ENCODE results near the gene MPND.

MPND gene, protein sequence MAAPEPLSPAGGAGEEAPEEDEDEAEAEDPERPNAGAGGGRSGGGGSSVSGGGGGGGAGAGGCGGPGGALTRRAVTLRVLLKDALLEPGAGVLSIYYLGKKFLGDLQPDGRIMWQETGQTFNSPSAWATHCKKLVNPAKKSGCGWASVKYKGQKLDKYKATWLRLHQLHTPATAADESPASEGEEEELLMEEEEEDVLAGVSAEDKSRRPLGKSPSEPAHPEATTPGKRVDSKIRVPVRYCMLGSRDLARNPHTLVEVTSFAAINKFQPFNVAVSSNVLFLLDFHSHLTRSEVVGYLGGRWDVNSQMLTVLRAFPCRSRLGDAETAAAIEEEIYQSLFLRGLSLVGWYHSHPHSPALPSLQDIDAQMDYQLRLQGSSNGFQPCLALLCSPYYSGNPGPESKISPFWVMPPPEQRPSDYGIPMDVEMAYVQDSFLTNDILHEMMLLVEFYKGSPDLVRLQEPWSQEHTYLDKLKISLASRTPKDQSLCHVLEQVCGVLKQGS

DNA sequence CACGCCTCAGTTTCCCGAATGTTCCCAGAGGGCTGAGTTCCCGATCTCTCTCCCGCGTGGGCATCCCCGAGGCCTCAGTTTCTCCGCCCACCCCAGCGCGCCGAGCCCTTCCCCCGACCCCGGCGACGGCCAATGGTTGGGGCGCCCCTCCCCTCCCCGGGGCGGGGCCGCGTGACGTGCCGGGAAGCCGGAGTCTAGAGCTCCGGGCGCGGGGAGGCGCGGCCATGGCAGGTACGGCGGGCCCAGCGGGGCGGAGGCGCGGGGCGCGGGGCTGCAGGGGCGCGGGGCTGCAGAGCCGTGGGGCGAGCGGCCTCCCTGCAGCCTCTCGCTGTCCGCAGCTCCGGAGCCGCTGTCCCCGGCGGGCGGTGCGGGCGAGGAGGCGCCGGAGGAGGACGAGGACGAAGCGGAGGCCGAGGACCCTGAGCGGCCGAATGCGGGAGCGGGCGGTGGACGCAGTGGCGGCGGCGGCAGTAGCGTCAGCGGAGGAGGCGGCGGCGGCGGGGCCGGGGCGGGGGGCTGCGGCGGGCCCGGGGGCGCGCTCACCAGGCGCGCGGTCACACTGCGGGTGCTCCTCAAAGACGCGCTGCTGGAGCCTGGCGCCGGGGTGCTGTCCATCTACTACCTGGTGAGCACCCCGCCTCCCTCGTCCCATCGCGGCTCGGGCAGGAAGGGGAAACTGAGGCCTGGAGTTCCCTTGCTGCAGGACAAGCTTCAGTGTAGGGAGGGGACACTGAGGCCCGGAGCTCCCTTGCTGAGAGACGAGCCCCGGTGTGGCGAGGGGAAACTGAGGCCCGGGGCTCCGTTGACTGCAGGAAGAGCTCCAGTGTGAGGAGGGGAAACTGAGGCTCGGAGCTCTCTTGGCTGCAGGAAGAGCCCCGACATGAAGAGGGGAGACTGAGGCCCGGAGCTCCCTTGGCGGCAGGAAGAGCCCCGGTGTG is at the start of gene MPND:
MPND (plus strand) TSS at position 193 of the 938 bp plus-strand sequence; CDS start at position 225, 32 bp downstream.
- Mint-ChIP-seq H3K4me3 (peak within 1 kb of the TSS; percentile 90), H3K36me3 (no peaks in the 10 kb centered on the region), H3K27me3 (no peaks in the 10 kb centered on the region), H3K9me3 (ENCODE audit: low read depth) (no peaks in the 10 kb centered on the region), H3K27ac (peak within 1 kb of the TSS; percentile 84), H3K4me1 (ENCODE audit: low read depth) (peaks cover 15% of the 10 kb centered on the region)

DNA sequence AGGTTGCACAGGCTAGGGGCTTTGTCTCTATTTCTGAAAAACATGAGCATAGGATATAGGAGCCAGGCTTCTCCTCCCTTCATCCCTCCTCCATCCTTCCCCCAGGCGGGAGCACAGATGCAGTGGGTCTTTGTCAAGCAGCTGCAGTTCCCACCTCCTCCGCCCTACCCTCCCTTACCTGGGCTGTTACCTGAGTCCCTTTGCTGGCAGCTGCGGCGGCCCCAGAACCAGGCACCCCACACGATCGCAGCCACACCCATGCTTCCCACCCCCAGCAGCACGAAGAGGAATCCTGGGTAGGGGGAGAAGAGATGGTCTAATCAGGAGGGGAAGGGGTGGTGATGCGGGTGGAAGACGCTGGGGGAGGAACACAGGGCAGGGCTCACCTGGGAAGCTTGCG is 49.0 kb upstream of the MPND start:
- no peak overlapping the region for H3K27ac Mint-ChIP-seq
- peaks cover 3% of the 10 kb centered on the region for H3K36me3 Mint-ChIP-seq
- no peaks in the 10 kb centered on the region for H3K9me3 Mint-ChIP-seq (ENCODE audit: low read depth)
- H3K27me3 Mint-ChIP-seq = no peaks in the 10 kb centered on the region
- no peak overlapping the region for H3K4me3 Mint-ChIP-seq
- H3K4me1 Mint-ChIP-seq (ENCODE audit: low read depth) = peaks cover 18% of the 10 kb centered on the region

DNA sequence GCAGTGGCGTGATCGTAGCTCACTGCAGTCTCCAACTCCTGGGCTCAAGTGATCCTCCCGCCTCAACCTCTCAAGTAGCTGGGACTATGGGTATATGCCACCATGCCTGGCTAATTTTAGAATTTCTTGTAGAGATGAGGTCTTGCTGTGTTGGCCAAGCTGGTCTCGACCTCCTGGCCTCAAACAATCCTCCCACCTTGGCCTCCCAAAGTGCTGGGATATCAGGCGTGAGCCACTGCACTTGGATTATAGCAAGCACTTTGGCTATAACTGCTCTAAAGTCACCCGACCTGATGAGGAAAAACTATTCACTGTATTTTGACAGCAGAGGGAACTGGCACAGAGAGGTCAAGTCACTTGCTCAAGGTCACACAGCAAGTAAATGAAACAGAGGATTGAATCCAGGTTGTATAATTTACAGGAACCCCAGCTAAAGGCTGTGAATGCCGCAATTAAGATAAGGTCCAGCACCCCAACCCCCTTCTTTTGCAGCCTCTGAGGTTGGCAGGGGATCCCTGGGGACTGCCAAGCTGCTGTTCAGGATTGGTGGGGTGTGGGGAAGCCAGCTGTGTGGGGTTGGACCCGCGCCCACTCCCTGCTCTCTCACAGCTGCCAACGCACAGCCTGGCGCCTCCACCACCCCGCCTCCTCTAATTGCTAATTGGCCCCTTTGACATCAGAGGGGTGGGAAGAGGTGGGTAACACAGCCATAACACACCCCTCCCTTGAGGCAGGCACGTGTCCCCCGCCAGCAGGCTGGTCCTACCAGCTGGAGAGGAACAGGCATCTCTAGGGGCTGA is 47.2 kb upstream of the MPND start:
- Mint-ChIP-seq H3K27me3 (no peaks in the 10 kb centered on the region), H3K4me1 (ENCODE audit: low read depth) (peaks cover 25% of the 10 kb centered on the region), H3K36me3 (peaks cover 3% of the 10 kb centered on the region), H3K4me3 (no peak overlapping the region), H3K27ac (no peak overlapping the region), H3K9me3 (ENCODE audit: low read depth) (no peaks in the 10 kb centered on the region)

DNA sequence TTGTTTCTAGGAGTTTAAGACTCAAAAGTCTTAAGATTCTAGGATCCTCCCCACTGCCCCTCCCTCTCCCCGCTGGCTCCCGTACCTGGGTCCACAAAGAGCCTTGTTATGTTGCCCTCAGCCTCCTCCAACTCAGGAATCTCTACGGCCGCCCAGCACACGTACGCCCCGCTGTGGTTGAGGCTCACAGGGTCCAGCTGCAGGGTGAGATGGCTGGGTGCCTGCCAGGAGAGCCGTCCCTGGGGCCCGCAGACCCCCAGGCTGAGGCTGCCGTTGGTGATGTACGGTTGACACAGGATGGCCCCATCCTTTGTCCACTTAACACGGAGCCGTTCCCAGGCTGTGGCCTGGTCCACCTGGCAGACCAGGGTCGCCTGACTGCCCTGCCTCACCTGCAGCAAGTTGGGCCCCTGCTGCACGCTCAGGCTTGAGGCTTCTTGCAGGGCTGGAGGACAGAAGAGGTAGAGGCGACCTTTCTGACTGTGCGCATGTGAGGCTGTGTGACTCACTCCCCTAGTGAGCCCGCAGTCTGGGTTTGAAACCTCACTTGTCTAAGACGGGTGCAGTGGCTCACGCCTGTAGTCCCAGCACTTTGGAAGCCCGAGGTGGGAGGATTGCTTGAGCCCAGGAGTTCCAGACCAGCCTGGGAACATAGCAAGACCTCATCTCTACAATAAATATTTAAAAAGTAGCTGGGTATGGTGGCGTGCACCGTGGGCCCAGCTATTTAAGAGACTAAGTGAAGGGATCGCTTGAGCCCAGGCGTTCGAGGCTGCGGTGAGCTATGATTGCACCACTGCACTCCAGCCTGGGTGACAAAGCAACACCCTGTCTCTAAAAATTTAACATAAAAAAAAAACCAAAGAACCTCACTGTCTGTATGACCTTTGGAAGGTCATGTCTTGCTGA is 45.2 kb upstream of the MPND start:
- H3K4me3 Mint-ChIP-seq = no peak overlapping the region
- H3K27ac Mint-ChIP-seq = peak overlapping the region; percentile 72
- no peaks in the 10 kb centered on the region for H3K9me3 Mint-ChIP-seq (ENCODE audit: low read depth)
- peaks cover 3% of the 10 kb centered on the region for H3K36me3 Mint-ChIP-seq
- peaks cover 39% of the 10 kb centered on the region for H3K4me1 Mint-ChIP-seq (ENCODE audit: low read depth)
- no peaks in the 10 kb centered on the region for H3K27me3 Mint-ChIP-seq

DNA sequence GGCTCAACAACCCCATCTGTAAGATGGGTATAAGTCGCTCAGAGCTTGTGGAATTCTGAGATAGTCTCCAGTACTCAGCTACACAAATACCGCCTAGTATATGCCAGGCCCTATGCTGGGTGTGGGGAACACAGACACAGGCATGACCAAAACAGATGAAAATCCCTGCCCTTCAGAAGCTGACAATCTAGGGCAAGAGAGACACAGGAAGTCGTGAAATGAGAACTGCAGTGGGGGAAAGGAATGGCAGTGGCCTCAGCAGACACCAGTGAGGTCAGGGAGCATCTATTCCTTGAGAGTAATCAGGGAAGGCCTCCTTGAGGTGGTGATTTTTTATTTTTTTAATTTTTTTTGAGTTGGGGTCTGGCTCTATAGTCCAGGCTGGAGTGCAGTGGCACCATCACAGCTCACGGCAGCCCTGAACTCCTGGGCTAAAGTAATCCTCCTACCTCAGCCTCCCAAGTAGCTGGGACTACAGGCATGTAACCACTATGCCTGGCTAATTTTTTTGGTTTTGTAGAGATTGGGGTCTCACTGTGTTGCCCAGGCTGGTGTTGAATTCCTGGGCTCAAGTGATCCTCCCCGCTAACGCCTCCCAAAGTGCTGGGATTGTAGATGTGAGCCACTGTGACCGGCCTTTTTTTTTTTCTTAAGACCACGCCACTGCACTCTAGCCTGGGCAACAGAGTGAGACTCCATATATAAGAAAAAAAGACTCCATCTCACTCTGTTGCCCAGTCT is 44.4 kb upstream of the MPND start:
- H3K27ac Mint-ChIP-seq = peak overlapping the region; percentile 72
- H3K4me1 Mint-ChIP-seq (ENCODE audit: low read depth) = peaks cover 43% of the 10 kb centered on the region
- H3K36me3 Mint-ChIP-seq = peaks cover 3% of the 10 kb centered on the region
- H3K4me3 Mint-ChIP-seq = no peak overlapping the region
- no peaks in the 10 kb centered on the region for H3K9me3 Mint-ChIP-seq (ENCODE audit: low read depth)
- H3K27me3 Mint-ChIP-seq = no peaks in the 10 kb centered on the region

DNA sequence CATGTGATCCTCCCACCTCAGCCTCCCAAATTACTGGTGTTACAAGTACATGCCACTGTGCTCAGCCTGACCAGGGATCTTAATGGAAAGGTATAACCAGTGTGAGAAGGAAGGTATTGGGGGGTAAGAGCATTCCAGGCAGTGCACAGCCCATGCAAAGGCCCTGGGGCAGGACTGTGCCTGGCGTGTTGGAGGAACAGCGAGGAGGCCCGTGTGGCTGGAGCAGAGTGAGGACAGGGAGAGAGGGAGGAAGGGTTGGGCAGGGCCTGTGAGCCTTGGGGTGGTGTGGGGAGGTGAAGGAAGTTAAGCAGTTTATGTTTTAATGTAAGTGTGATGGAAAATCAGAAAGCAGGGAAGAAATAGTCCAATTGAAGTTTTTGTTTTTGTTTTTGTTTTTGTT is 42.8 kb upstream of the MPND start:
- Mint-ChIP-seq H3K4me1 (ENCODE audit: low read depth) (peaks cover 49% of the 10 kb centered on the region), H3K36me3 (peaks cover 3% of the 10 kb centered on the region), H3K4me3 (peak overlapping the region; percentile 72), H3K27me3 (no peaks in the 10 kb centered on the region), H3K27ac (peak overlapping the region; percentile 76), H3K9me3 (ENCODE audit: low read depth) (no peaks in the 10 kb centered on the region)

DNA sequence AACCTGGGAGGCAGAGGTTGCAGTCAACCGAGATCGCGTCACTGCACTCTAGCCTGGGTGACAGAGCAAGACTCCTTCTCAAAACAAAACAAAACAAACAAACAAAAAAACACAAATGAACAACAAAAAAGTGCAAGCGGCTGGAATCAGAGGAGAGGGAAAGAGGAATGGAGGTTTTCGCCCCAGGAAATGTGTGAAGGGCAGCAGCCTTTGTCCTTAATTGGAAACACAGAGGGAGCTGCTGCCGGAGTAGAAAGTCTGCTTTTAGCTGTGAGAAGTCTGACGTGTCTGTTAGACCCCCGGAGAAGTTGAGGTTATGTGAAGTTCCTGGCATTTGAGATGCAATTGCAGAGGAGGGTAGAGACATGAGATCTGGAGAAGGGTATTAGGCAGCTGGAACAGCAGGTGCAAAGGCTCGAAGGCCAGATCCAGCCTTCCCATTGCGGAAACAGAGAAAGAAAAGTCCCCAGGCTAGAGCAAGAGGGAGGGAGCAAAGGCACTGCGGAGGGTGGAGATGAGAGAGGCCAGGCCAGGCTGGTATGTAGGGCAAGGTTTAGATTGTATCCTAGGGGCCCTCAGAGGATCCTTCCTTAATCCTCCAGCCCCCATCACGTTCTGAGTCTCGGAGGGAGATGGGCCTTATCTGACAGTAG is 41.6 kb upstream of the MPND start:
- Mint-ChIP-seq H3K4me1 (ENCODE audit: low read depth) (peaks cover 47% of the 10 kb centered on the region), H3K9me3 (ENCODE audit: low read depth) (no peaks in the 10 kb centered on the region), H3K27me3 (no peaks in the 10 kb centered on the region), H3K36me3 (peaks cover 3% of the 10 kb centered on the region), H3K27ac (peak overlapping the region; percentile 96), H3K4me3 (peak overlapping the region; percentile 92)

DNA sequence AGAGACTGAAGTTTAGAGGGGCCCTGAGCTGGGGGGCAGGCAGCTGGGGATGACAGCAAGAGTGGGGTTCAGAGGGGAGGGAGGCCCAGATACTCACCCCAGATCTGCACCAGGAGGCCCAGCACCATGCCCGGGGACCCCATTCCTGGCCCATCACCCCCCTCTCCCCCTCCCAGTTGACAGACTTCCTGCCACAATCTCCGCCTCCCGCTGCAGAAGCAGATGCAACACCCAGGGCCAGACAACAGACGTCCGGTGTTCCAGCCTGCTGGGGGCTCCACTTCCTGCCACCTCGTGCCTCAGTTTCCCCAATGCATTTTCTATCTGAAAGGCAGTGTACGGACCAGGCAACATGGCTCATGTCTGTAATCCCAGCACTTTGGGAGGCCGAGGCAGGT is 41.1 kb upstream of the MPND start, which contains the start of gene TMIGD2:
TMIGD2 (minus strand) TSS at position 147 of the 398 bp plus-strand sequence; CDS start at position 143, 4 bp downstream.
- Mint-ChIP-seq H3K27ac (peak within 1 kb of the TSS; percentile 96), H3K4me3 (peak within 1 kb of the TSS; percentile 92), H3K27me3 (no peaks in the 10 kb centered on the region), H3K9me3 (ENCODE audit: low read depth) (no peaks in the 10 kb centered on the region), H3K4me1 (ENCODE audit: low read depth) (peaks cover 44% of the 10 kb centered on the region), H3K36me3 (peaks cover 3% of the 10 kb centered on the region)

DNA sequence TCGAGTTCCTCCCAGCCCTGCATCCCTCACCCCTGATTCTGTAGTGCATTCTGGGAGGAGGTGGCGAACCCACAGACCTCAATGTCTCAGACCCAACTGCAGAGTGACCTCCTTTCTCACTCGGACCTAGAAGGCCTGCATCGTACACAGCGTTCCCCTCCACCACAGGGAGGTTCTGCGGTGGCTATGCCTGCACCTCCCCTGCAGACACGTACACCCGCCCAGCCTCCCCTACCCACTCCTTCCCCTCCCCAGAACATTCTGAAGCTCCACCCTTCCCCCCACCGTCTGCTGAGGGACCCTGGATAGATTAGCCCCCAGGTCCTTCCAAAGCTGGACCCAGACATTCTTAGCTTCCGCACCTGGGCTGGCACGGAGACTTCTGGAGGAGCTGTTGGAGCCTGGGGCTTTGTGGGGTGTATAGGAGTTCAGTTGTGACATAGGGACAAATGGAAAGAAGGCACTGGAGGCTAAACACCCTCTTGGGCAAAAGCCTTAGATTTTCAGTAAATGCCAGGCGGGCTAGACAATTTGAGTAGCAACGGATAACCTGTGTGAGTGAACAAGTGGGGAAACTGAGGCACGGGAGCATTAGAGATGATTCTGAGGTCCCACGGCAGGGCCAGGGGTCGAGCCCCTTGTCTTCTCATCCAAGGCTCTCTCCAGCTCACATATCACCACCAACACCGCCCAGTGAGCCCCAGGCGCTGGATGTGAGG is 39.4 kb upstream of the MPND start:
- H3K27ac Mint-ChIP-seq = peak overlapping the region; percentile 22
- peaks cover 33% of the 10 kb centered on the region for H3K4me1 Mint-ChIP-seq (ENCODE audit: low read depth)
- H3K27me3 Mint-ChIP-seq = no peaks in the 10 kb centered on the region
- H3K36me3 Mint-ChIP-seq = no peaks in the 10 kb centered on the region
- H3K4me3 Mint-ChIP-seq = peak overlapping the region; percentile 73
- no peaks in the 10 kb centered on the region for H3K9me3 Mint-ChIP-seq (ENCODE audit: low read depth)

DNA sequence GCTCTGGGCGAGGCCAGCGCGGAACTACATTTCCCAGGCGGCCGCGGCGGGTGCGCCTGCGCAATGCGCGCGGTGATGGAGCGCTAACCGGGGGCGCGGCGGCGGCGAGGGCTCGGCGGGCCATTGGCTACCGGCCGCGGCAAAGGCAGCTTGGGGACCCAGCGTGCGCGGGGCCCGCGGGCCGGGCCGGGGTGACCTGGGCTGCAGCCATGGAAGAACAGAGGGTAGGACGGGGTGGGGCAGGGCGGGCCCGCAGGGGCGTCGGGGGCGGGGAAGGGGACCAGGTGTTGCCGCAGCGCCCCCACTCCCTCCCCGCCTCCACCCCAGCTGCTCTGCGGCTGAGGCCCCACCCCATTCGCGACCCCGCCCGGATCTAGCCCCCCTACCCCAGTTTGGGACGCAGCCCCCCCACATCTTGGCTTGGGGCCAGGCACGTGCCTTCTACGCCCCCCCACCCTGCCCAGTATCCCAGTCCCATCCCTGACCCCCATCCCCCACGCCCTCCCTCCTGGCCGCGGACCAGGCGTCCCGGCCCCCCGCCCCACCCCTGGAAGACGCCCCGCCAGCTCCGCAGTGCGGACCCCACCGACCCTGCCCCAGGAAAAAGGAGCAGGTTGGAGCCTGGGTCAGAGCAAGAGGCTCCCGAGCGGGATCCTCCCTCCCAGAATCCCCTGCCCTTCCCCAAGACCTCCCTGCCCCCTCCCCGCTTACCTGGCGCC is 38.7 kb upstream of the MPND start, which contains the start of gene FSD1:
FSD1 (plus strand) TSS at position 61 of the 719 bp plus-strand sequence; CDS start at position 210, 149 bp downstream.
- peaks cover 29% of the 10 kb centered on the region for H3K4me1 Mint-ChIP-seq (ENCODE audit: low read depth)
- peak within 1 kb of the TSS; percentile 73 for H3K4me3 Mint-ChIP-seq
- no peaks in the 10 kb centered on the region for H3K27me3 Mint-ChIP-seq
- no peaks in the 10 kb centered on the region for H3K9me3 Mint-ChIP-seq (ENCODE audit: low read depth)
- H3K36me3 Mint-ChIP-seq = no peaks in the 10 kb centered on the region
- peak within 1 kb of the TSS; percentile 22 for H3K27ac Mint-ChIP-seq

DNA sequence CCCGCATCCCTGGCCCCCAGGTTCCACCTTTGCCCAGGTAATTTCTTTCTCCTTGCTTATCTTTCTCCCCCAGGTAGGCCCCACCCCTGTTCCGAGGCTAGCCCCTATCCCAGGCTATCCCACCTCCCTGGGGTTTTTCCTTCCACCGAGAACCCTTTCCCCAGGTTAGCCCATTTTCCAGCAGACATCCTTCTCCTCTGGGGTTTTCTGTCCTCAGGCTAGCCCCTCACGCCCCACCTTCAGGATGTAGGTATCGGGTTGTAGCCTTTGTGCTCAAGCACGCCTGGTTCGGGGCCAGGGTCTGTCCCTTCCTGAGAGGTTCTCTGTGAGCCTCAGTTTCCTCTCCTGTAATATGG is 38.1 kb upstream of the MPND start:
- H3K4me3 Mint-ChIP-seq = peak overlapping the region; percentile 65
- H3K9me3 Mint-ChIP-seq (ENCODE audit: low read depth) = no peaks in the 10 kb centered on the region
- H3K27me3 Mint-ChIP-seq = no peaks in the 10 kb centered on the region
- H3K27ac Mint-ChIP-seq = no peak overlapping the region
- H3K4me1 Mint-ChIP-seq (ENCODE audit: low read depth) = peaks cover 29% of the 10 kb centered on the region
- no peaks in the 10 kb centered on the region for H3K36me3 Mint-ChIP-seq

DNA sequence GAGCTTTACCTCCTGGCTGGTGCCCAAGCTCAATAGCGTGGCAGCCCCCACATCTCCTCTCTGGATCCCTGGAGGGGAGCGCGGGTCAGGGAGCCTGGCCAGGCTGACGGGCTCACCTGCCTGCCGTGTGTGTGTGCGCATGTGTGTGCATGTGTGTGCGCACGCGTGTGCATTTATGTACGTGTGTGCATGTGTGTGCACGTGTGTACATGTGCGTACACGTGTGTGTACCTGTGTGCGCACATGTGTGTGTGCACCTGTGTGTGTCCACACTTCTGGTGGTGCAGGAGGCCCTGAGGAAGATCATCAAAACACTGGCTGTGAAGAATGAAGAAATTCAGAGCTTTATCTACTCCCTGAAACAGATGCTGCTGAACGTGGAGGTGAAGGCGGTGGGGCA is 37.7 kb upstream of the MPND start:
- no peaks in the 10 kb centered on the region for H3K27me3 Mint-ChIP-seq

More for the DNA sequence above, 37.7 kb upstream of the MPND start:
- H3K36me3 Mint-ChIP-seq = no peaks in the 10 kb centered on the region
- peak overlapping the region; percentile 65 for H3K4me3 Mint-ChIP-seq
- H3K27ac Mint-ChIP-seq = no peak overlapping the region
- H3K9me3 Mint-ChIP-seq (ENCODE audit: low read depth) = no peaks in the 10 kb centered on the region
- peaks cover 26% of the 10 kb centered on the region for H3K4me1 Mint-ChIP-seq (ENCODE audit: low read depth)
